IMR-90 (cell line): ENCODE results near the gene ACVR2B. TPM values are rescaled to one million over a fixed set of nuclear protein-coding genes. Genes with fewer than 3 reads are reported as not detected.

Experiments
- ATAC-seq: fragments of 200-7000 bp; cut with Tn5 transposase; 2 replicates; pipeline ENCODE4 v1.9.1; 2020; ENCODE audit warnings: low read depth, mild to moderate bottlenecking, moderate library complexity
- BruUV-seq: library from RNA; stranded (reverse); fragments of 400-500 nt; replicated peaks from 2 replicates; lab custom pipeline; 2021; lab: Mats Ljungman, UMichigan
- CTCF ChIA-PET: fragments of 300-600 bp; formaldehyde crosslinking; extraction: SDS; loops from one replicate; lab custom pipeline; 2021; ENCODE audit warnings: antibody characterized with exemption; lab: Yijun Ruan, JAX
- POLR2A ChIA-PET: fragments of 300-600 bp; sonication (Branson Sonifier 250); formaldehyde crosslinking; loops from one replicate; lab custom pipeline; 2022; ENCODE audit warnings: antibody characterized with exemption; ENCODE audit not compliant: unreplicated experiment; lab: Charles Lee
- DNase-seq: peaks from one replicate; pipeline ENCODE4 v3.0.0; 2013
- H2AFZ ChIP-seq: replicated peaks from 2 replicates; pipeline ENCODE3; 2013; ENCODE audit warnings: low read length, mild to moderate bottlenecking; ENCODE audit not compliant: poor library complexity
- H2AK5ac ChIP-seq: 2 replicates; pipeline ENCODE4 v1.6.1; 2013; ENCODE audit warnings: low read depth, low read length, inconsistent platforms
- H2AK9ac ChIP-seq: replicated peaks from 2 replicates; pipeline ENCODE3; 2013; ENCODE audit warnings: mild to moderate bottlenecking, low read depth, low read length, moderate library complexity; ENCODE audit not compliant: poor library complexity
- H2BK120ac ChIP-seq: 2 replicates; pipeline ENCODE4 v1.6.1; 2013; ENCODE audit warnings: low read depth, low read length, inconsistent platforms
- H2BK15ac ChIP-seq: 3 replicates; pipeline ENCODE4 v1.6.1; 2013; ENCODE audit warnings: low read depth, low read length, inconsistent platforms
- H2BK20ac ChIP-seq: 2 replicates; pipeline ENCODE4 v1.6.1; 2013; ENCODE audit warnings: low read depth, mild to moderate bottlenecking, inconsistent platforms, low read length, moderate library complexity
- H2BK5ac ChIP-seq: 2 replicates; pipeline ENCODE4 v1.6.1; 2013; ENCODE audit warnings: mild to moderate bottlenecking, low read depth, low read length, inconsistent platforms; ENCODE audit not compliant: poor library complexity, severe bottlenecking
- H3K14ac ChIP-seq: replicated peaks from 2 replicates; pipeline ENCODE4 v1.6.1; 2013; ENCODE audit warnings: low read depth, low read length, inconsistent platforms
- H3K18ac ChIP-seq: 2 replicates; pipeline ENCODE4 v1.6.1; 2013; ENCODE audit warnings: low read depth, low read length, control low read depth
- H3K23ac ChIP-seq: 2 replicates; pipeline ENCODE4 v1.6.1; 2013; ENCODE audit warnings: low read depth, low read length, inconsistent platforms
- H3K27ac ChIP-seq: 2 replicates; pipeline ENCODE4 v1.5.1; 2013; ENCODE audit warnings: mild to moderate bottlenecking, control low read depth, low read length; ENCODE audit not compliant: insufficient read depth
- H3K27me3 ChIP-seq: 2 replicates; pipeline ENCODE4 v1.6.1; 2013; ENCODE audit warnings: low read length; ENCODE audit not compliant: control insufficient read depth, insufficient read depth
- H3K36me3 ChIP-seq: 2 replicates; pipeline ENCODE4 v1.6.1; 2013; ENCODE audit warnings: low read length, mixed read lengths; ENCODE audit not compliant: control insufficient read depth, insufficient read depth
- H3K4ac ChIP-seq: 2 replicates; pipeline ENCODE4 v1.6.1; 2013; ENCODE audit warnings: low read depth, low read length, inconsistent platforms
- H3K4me1 ChIP-seq: 2 replicates; pipeline ENCODE4 v1.6.1; 2013; ENCODE audit warnings: low read length, mixed read lengths; ENCODE audit not compliant: control insufficient read depth, insufficient read depth
- H3K4me2 ChIP-seq: 2 replicates; pipeline ENCODE4 v1.6.1; 2013; ENCODE audit warnings: low read depth, mild to moderate bottlenecking, control low read depth, low read length, moderate library complexity
- H3K4me3 ChIP-seq: 2 replicates; pipeline ENCODE4 v1.5.1; 2013; ENCODE audit warnings: low read depth, mild to moderate bottlenecking, control low read depth, low read length, moderate library complexity; ENCODE audit not compliant: insufficient read depth
- H3K56ac ChIP-seq: 2 replicates; pipeline ENCODE4 v1.6.1; 2013; ENCODE audit warnings: low read length, inconsistent platforms; ENCODE audit not compliant: insufficient read depth; ENCODE audit errors: extremely low read depth
- H3K79me1 ChIP-seq, 2 experiments: 2 replicates each; pipeline ENCODE4 v1.6.1; 2013; ENCODE audit warnings: low read length in 2 of 2, inconsistent platforms in 1 of 2, low read depth in 1 of 2
- H3K9ac ChIP-seq: 2 replicates; pipeline ENCODE4 v1.6.1; 2013; ENCODE audit warnings: low read depth, low read length, control low read depth
- H3K9me1 ChIP-seq: 2 replicates; pipeline ENCODE4 v1.6.1; 2013; ENCODE audit warnings: low read length, inconsistent platforms; ENCODE audit not compliant: insufficient read depth
- H3K9me3 ChIP-seq: 2 replicates; pipeline ENCODE4 v1.6.1; 2013; ENCODE audit warnings: low read length; ENCODE audit not compliant: control insufficient read depth, insufficient read depth
- H4K20me1 ChIP-seq: 2 replicates; pipeline ENCODE4 v1.6.1; 2013; ENCODE audit warnings: low read length, inconsistent platforms; ENCODE audit not compliant: insufficient read depth
- H4K5ac ChIP-seq: 2 replicates; pipeline ENCODE4 v1.6.1; 2013; ENCODE audit warnings: mild to moderate bottlenecking, low read depth, low read length, control low read depth
- H4K8ac ChIP-seq, 2 experiments: 2 replicates each; pipeline ENCODE4 v1.6.1; 2013; ENCODE audit warnings: low read depth in 2 of 2, low read length in 2 of 2, control low read depth in 1 of 2, inconsistent platforms in 1 of 2
- H4K91ac ChIP-seq: 2 replicates; pipeline ENCODE4 v1.6.1; 2013; ENCODE audit warnings: low read depth, low read length, inconsistent platforms; ENCODE audit not compliant: insufficient read depth
- BHLHE40 ChIP-seq: fragments of 150-350 bp; IDR thresholded peaks from 2 replicates; pipeline ENCODE4 v1.6.1; 2016; ENCODE audit warnings: mild to moderate bottlenecking, low read depth, low read length
- CEBPB ChIP-seq: IDR thresholded peaks from 2 replicates; pipeline ENCODE4 v1.6.1; 2012; ENCODE audit warnings: low read depth, low read length, improper control_type of control experiment
- CHD1 ChIP-seq: IDR thresholded peaks from 2 replicates; pipeline ENCODE4 v1.6.1; 2012; ENCODE audit warnings: low read depth, low read length, improper control_type of control experiment
- FOS ChIP-seq: fragments of 150-350 bp; IDR thresholded peaks from 2 replicates; pipeline ENCODE4 v1.6.1; 2016; ENCODE audit warnings: low read depth, low read length
- MAFK ChIP-seq: IDR thresholded peaks from 2 replicates; pipeline ENCODE4 v1.6.1; 2012; ENCODE audit warnings: low read depth, low read length, improper control_type of control experiment
- MAZ ChIP-seq: IDR thresholded peaks from 2 replicates; pipeline ENCODE4 v1.6.1; 2012; ENCODE audit warnings: low read depth, mild to moderate bottlenecking, low read length, improper control_type of control experiment, moderate library complexity, borderline replicate concordance
- MXI1 ChIP-seq: IDR thresholded peaks from 2 replicates; pipeline ENCODE4 v1.6.1; 2012; ENCODE audit warnings: low read depth, mild to moderate bottlenecking, low read length, moderate library complexity, borderline replicate concordance
- POLR2A ChIP-seq: IDR thresholded peaks from 2 replicates; pipeline ENCODE4 v1.6.1; 2012; ENCODE audit warnings: mild to moderate bottlenecking, low read depth, low read length
- RAD21 ChIP-seq: IDR thresholded peaks from 2 replicates; pipeline ENCODE4 v1.6.1; 2012; ENCODE audit warnings: low read length, improper control_type of control experiment
- RCOR1 ChIP-seq: IDR thresholded peaks from 2 replicates; pipeline ENCODE4 v1.6.1; 2012; ENCODE audit warnings: mild to moderate bottlenecking, low read length, improper control_type of control experiment; ENCODE audit not compliant: insufficient replicate concordance
- RFX5 ChIP-seq: IDR thresholded peaks from 2 replicates; pipeline ENCODE4 v1.8.0; 2012; ENCODE audit warnings: low read depth, mild to moderate bottlenecking, low read length, moderate library complexity
- SMC3 ChIP-seq: fragments of 150-350 bp; IDR thresholded peaks from 2 replicates; pipeline ENCODE4 v1.6.1; 2016; ENCODE audit warnings: low read depth, mild to moderate bottlenecking, antibody characterized with exemption, low read length, moderate library complexity
- USF2 ChIP-seq: fragments of 150-350 bp; IDR thresholded peaks from 2 replicates; pipeline ENCODE4 v1.6.1; 2017; ENCODE audit warnings: mild to moderate bottlenecking, antibody characterized with exemption, low read length, low read depth
- WGBS, 2 experiments: methylation state at CpG; one replicate each; pipeline versions ENCODE4 v1.1.5 to v1.1.7; 2013; ENCODE audit warnings: missing lambda C conversion rate in 2 of 2; ENCODE audit not compliant: insufficient read length in 1 of 2; ENCODE audit errors: extremely low coverage in 2 of 2; 5-methylcytosine and 5-hydroxymethylcytosine counted together
- dilution Hi-C: fragments of 300-500 bp; cut with HindIII; formaldehyde crosslinking; loops from one replicate; pipeline ENCODE4 v1.14.3; 2018; ENCODE audit warnings: low sequenced_read_pairs; ENCODE audit not compliant: unreplicated experiment
- in situ Hi-C: fragments of 300-500 bp; cut with MboI; formaldehyde crosslinking; loops from 3 replicates; pipeline ENCODE4 v1.14.3; 2019; ENCODE audit warnings: low sequenced_read_pairs, inconsistent platforms, mixed read lengths
- intact Hi-C: fragments of 100-400 bp; cut with micrococcal nuclease; formaldehyde crosslinking; loops from 2 replicates; pipeline ENCODE4 v1.10.0; 2022
- polyA plus RNA-seq, 3 experiments: library from polyadenylated mRNA; depleted of rRNA; stranded (reverse); fragments of >200 nt; gene quantifications; 2 replicates each; pipeline ENCODE4 v1.2.3, GENCODE V29; 2012; ENCODE audit warnings: low replicate concordance in 1 of 3
- total RNA-seq: library from RNA; depleted of rRNA; stranded (reverse); fragments of >200 nt; gene quantifications from 2 replicates; pipeline ENCODE4 v1.2.3, GENCODE V29; 2012
- TF ChIP-seq, protein P1 (sequence below): conservative IDR thresholded peaks from 2 replicates; pipeline ENCODE4 v1.5.1; 2012; ENCODE audit warnings: mild to moderate bottlenecking, low read depth, low read length, improper control_type of control experiment
- TF ChIP-seq, protein P2 (sequence below): fragments of 150-350 bp; IDR thresholded peaks from 2 replicates; pipeline ENCODE4 v1.6.1; 2016; ENCODE audit warnings: low read depth, mild to moderate bottlenecking, low read length, moderate library complexity, borderline replicate concordance

The ACVR2B gene
- total and polyA plus RNA-seq, 2 of the 4 experiments (the other 2 are of a cell fraction), result 0.60 to 1.3 TPM

- Histone ChIP-seq H3K4me3 (no peak overlapping the region), H2AK5ac (no peak overlapping the region), H3K56ac (no peak overlapping the region), H2BK120ac (no peak overlapping the region), H3K79me1 (no peaks in the 10 kb centered on the region), H3K9me1 (no peaks in the 10 kb centered on the region), H3K4me2 (no peak overlapping the region), H3K36me3 (no peaks in the 10 kb centered on the region), H3K23ac (no peak overlapping the region), H2AK9ac (no peak overlapping the region), H4K91ac (no peak overlapping the region), H3K4ac (no peak overlapping the region), H3K18ac (no peak overlapping the region), H2BK15ac (no peak overlapping the region), H2BK5ac (no peak overlapping the region), H3K9me3 (no peaks in the 10 kb centered on the region), H3K9ac (no peak overlapping the region), H2AFZ (no peak overlapping the region), H4K8ac (no peak overlapping the region), H2BK20ac (no peak overlapping the region), H3K27ac (no peak overlapping the region), H3K27me3 (no peaks in the 10 kb centered on the region), H3K14ac (no peak overlapping the region), H3K4me1 (peaks cover 5% of the 10 kb centered on the region), H4K5ac (no peak overlapping the region), H4K20me1 (no peaks in the 10 kb centered on the region)
- in situ Hi-C loops, result no loop called here
- dilution Hi-C loops, result loop anchor here (25.0 kb wide), 1 partner anchor 128 kb away; no protein-coding TSS in a partner anchor
- intact Hi-C loops, result loop anchor here (10.0 kb wide), 1 partner anchor 514 kb away; no protein-coding TSS in a partner anchor
- no TSS peak for BruUV-seq
- POLR2A ChIA-PET, result no interaction called here
- no peak for DNase-seq
- WGBS, 2 experiments, result no CpG with 5 or more reads among the region's 11 CpGs
- CTCF ChIA-PET, result interaction anchor here (1.6 kb wide), 1 partner anchor 11 kb away, joined by 5 read pairs; no protein-coding TSS in a partner anchor
- no peak for ATAC-seq
- no peak for TF ChIP-seq BHLHE40
- TF ChIP-seq USF2, result no peak
- TF ChIP-seq MXI1, result no peak
- TF ChIP-seq, protein P1, sequence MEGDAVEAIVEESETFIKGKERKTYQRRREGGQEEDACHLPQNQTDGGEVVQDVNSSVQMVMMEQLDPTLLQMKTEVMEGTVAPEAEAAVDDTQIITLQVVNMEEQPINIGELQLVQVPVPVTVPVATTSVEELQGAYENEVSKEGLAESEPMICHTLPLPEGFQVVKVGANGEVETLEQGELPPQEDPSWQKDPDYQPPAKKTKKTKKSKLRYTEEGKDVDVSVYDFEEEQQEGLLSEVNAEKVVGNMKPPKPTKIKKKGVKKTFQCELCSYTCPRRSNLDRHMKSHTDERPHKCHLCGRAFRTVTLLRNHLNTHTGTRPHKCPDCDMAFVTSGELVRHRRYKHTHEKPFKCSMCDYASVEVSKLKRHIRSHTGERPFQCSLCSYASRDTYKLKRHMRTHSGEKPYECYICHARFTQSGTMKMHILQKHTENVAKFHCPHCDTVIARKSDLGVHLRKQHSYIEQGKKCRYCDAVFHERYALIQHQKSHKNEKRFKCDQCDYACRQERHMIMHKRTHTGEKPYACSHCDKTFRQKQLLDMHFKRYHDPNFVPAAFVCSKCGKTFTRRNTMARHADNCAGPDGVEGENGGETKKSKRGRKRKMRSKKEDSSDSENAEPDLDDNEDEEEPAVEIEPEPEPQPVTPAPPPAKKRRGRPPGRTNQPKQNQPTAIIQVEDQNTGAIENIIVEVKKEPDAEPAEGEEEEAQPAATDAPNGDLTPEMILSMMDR, result no peak
- TF ChIP-seq MAZ, result no peak
- TF ChIP-seq CHD1, result no peak
- TF ChIP-seq CEBPB, result no peak
- no peak for TF ChIP-seq RAD21
- TF ChIP-seq MAFK, result no peak
- TF ChIP-seq, protein P2, sequence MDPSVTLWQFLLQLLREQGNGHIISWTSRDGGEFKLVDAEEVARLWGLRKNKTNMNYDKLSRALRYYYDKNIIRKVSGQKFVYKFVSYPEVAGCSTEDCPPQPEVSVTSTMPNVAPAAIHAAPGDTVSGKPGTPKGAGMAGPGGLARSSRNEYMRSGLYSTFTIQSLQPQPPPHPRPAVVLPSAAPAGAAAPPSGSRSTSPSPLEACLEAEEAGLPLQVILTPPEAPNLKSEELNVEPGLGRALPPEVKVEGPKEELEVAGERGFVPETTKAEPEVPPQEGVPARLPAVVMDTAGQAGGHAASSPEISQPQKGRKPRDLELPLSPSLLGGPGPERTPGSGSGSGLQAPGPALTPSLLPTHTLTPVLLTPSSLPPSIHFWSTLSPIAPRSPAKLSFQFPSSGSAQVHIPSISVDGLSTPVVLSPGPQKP, result no peak
- TF ChIP-seq FOS, result no peak
- no peak for TF ChIP-seq POLR2A
- no peak for TF ChIP-seq RCOR1
- TF ChIP-seq RFX5, result no peak
- no peak for TF ChIP-seq SMC3
Observed at GRCh38 chr3:38490281-38491030, 36.8 kb downstream of the ACVR2B start.
